Measurements from ENCODE around the gene EFNB2.

- no peak for TF ChIP-seq CTCF (conservative IDR thresholded peaks at IDR 0.05; ENCODE audit: low read length)
- TF ChIP-seq EZH2phosphoT487 (IDR thresholded peaks at IDR 0.05; ENCODE audit: borderline replicate concordance, low read depth, low read length) = no peak
Observed at GRCh38 chr13:106488686-106489085, 46.8 kb downstream of the EFNB2 start.
